ENCODE data around the gene PLD5.
"Not testable (repeated sequence)": the region's sequence is repeated elsewhere in the genome, so short reads cannot be mapped to it uniquely, and the experiment has no call there.

Gene PLD5

GRCh38 chr1:242206994-242207393 lies 317.5 kb downstream of the PLD5 start:
- DNase-seq = no peak

- no peak for DNase-seq
Measured at GRCh38 chr1:242205622-242206489, 318.6 kb downstream of the PLD5 start.

DNA sequence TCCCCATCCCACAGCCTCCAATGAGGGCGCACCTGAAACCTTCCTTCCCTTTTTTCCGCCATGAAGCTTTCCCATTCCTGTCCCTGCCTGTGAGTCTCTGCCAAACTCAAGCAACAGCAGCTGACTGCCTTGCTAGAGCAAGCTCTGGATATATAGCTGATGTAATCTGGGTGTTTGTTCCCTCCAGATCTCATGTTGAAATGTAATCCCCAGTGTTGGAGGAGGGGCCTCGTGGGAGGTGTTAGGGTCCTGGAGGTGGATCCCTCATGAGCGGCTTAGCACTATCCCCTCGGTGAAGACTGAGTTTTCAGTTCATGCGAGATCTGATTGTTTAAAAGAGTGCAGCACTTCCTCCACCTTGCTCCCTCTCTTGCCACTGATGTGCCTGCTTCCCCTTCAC lies 321.2 kb downstream of the PLD5 start:
- no peak for DNase-seq

DNA sequence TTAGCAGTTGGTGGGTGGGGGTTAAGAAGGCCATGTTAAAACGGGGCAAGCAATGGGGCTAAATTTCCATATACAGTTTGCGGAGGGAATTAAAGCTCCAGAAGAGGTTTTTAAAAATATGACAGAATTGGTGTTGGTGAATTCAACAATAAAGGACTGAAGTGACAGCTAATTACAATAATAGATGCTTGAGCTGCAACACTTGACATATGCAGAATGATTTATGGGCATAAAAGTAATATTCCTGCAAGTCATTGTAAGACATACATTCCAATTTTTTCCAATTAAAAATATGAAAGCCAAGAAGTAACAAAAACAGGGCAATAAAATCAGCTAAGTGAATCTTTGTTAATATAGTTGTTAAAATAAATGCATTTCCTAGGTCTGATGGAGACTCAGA lies 323.4 kb downstream of the PLD5 start:
- no peak for DNase-seq

- DNase-seq = no peak
Measured at GRCh38 chr1:242199776-242200458, 324.6 kb downstream of the PLD5 start.

DNA sequence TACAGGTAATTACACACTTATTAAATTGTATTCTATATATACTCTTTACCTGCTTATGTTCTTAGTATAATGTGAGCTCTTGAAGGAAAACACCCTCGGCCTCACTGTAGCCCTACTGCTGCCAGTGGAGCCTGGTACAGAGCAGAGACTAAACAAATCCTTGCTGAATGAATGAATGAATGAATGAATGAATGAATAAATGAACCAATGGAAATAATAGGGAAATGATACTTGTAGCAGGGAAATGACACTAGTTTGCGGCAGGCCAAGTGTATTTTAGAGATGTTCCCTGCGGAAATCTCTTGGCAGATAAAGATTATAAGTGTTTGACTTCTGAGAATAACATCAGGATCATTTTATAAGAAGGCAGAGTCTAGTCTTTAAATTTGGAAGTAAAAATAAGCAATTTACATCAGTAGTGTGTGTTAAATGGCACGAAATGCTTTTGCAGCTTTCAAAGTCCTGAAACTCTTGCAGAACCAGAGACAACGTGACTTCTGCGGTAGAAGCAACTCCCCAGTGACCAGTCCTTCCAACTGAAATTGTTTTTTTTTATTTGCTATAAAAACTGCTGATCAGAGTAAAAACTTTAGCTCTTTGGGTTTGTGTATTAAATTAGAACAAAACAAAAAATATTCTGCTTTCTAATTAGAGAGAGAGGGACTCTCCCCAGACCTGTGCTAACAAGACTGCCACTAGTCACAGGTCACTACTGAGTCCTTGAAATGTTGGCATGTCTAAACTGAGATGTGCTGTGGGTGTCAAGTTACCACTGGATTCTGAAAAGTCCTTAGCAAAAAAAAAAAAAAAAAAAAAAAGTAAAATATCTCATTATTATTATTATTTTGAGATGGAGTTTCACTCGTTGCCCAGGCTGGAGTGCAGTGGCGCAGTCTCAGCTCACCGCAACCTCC lies 326.3 kb downstream of the PLD5 start:
- no peak for DNase-seq

- DNase-seq = no peak
Measured at GRCh38 chr1:242196914-242197313, 327.6 kb downstream of the PLD5 start.

DNA sequence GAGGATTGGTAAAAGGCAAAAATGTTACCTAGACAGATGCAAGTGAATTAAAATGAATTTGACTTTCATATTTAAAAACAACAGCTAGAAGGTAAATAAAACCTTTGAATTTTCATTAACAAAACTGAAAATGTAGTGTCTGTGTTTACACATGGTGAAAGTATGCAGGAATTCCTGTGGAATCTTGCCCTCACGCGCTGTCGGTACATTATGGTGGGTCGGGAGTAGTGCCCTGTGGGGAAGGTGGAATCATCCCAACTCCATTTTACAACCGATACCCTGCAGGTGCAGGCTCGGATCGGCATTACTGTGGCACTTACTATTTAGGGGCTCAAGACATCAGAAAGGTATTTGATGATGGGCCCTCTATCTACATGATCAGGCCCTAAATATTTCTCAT lies 328.4 kb downstream of the PLD5 start:
- no peak for DNase-seq

DNA sequence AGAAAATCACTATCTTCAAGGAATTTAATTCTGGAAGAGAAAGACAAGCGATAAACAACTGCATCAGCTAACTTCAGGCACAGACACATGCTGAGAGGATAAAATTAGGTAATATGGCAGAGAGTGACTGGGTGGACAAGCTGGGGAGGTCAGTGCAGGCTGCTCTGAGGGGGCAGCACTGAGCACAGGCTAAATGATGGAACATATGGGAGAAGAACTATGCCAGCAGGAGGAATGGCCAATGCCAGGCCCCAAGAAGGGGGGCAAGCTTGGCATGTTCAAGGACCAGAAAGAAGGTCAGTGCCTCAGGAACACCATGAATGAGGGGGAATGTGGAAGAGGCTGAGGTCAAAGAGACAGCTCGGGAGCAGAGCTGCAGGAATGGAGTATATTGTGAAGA lies 334.9 kb downstream of the PLD5 start:
- no peak for DNase-seq

- DNase-seq = no peak
Measured at GRCh38 chr1:242187816-242188215, 336.7 kb downstream of the PLD5 start.

DNA sequence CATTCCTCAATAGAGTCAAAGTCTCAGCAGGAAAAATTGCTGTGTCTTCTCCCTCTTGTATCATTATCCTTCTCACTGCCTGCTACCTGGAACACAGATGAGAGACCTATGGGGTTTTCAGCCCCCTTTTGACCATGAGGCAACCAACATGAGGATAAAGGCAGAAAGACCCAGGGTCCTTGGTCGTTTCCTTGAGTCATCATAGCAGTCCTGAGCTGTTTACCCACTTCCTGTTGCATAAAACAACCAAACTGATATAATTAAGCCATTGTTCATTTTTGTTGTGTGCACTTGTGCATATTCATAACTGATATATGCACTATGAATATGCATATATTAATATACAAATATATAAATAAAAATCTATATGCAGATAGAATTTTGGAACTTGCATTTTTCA lies 337.3 kb downstream of the PLD5 start:
- DNase-seq = no peak

- peak; percentile 12 for DNase-seq
Measured at GRCh38 chr1:242185731-242186130, 338.8 kb downstream of the PLD5 start.

DNA sequence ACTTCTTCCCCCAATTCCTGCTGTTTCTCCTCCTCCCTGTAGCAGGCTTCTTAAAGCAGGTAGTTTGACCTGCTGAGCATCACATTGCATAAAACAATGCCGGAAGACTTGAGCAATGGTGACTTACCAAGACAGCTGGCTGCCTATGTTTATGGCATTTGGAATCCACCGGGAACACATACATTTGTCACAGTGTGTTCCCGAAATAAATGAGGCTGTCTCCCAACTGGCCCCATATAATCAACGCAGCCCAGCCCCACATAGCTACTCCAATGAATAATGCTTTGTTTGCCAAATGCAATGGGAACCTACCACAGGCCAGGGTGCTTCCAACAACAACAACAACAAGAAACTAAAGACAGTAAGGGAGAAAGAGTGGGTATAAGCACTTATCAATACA lies 339.5 kb downstream of the PLD5 start:
- no peak for DNase-seq

DNA sequence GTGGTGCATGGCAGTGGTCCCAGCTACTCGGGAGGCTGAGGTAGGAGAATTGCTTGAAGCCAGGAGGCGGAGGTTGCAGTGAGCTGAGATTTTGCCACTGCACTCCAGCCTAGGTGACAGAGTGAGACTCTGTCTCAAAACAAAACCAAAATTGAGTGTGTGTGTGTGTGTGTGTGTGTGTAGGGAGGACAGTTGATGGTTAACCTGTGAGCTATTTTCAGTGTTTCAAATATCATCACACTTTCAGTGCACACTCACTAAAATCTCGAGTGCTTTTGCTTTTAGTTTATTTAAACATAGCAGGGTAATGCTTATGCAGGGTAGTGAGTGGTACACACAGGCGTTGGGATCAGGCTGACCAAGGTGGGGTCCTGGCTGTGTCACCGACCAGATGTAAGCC lies 344.7 kb downstream of the PLD5 start:
- DNase-seq = not testable (repeated sequence)

- DNase-seq = no peak
Measured at GRCh38 chr1:242178924-242179708, 345.4 kb downstream of the PLD5 start.

DNA sequence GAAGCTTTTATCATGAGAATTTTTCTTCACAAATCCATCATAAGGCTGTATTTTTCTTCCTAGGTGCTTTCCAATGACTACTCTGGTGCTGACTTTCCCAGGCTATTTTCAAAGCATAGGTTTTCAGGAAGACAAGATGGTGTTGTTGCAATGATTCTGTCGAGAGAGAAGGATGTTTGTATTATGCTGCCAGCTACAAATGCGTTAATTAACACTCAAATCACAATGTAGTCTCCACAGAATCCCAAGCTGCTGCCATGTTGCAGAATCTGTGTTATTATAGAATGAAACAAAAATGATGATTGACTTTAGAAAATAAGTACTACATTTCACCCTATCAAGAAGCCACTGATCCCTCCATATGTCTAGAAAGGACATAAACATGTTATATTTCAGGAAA lies 346.1 kb downstream of the PLD5 start:
- DNase-seq = no peak

- DNase-seq = no peak
Measured at GRCh38 chr1:242162140-242162539, 362.4 kb downstream of the PLD5 start.

GRCh38 chr1:242147096-242147976 lies 377.2 kb downstream of the PLD5 start:
- no peak for DNase-seq

DNA sequence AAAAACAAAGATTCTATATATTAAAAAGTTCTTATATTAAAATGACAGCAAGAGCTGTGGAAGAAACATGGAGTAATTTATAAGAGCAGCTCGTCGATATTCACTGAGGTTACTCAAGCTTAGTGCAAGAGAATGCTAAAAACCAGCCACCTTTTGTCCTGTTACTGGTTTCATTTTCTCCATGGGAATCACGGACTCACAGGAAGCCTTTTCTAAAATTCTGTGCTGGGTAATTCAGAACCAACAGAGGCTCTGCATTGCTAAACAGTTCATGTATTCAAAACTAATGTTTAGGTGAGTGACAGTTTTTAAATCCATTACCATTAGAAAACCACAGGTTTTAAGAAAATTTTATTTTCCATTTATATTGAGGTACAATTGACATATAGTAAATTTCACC lies 377.8 kb downstream of the PLD5 start:
- no peak for DNase-seq

- DNase-seq = no peak
Measured at GRCh38 chr1:242140836-242141235, 383.7 kb downstream of the PLD5 start.

DNA sequence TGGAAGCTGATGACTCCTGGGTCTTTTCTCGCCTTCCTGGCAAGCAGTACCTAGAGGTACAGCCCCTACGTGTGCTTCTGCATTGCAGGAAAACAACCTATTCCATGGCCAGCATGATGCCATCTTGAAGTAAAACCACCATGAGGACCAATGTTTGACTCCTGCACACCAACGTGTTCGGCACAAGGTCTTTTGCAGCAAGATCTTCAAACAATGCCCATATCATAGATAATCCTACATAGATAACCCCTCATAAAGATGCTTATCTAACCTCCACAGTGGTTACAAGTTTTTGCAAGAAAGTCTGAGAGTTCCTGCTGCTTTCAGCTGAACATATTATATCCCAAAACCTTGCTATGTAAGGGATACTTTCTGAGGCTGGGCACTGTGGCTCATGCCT lies 384.5 kb downstream of the PLD5 start:
- DNase-seq = no peak

GRCh38 chr1:242139442-242139841 lies 385.1 kb downstream of the PLD5 start:
- DNase-seq = no peak
